ENCODE results near the gene TRABD2B. TPM values are rescaled to one million over a fixed set of nuclear protein-coding genes. Genes with fewer than 3 reads are reported as not detected.

The TRABD2B gene
- total and polyA plus RNA-seq, 2 donors from 2014 or later, result 19.8 to 62.0 TPM

GRCh38 chr1:47865881-47866535 is 131.2 kb downstream of the TRABD2B start:
- intact Hi-C loops (cut with DNase I), result no loop called here
- TF ChIP-seq CTCF (IDR thresholded peaks at IDR 0.05; ENCODE audit: borderline replicate concordance, extremely low read depth, insufficient read depth), result no peak
- Histone ChIP-seq H3K4me1 (ENCODE audit: control insufficient read depth in 2 of 3, insufficient read depth in 2 of 3, low read depth in 1 of 3, low read length in 3 of 3) (peaks cover 0 to 13% (median 13%) of the 10 kb centered on the region in 3 donors), H3K27me3 (ENCODE audit: control insufficient read depth, insufficient read depth, low read length) (no peaks in the 10 kb centered on the region), H3K27ac (ENCODE audit: low read depth in 2 of 2, low read length in 2 of 2) (peak overlapping the region in 1 of 2 donors; percentile 37), H3K36me3 (ENCODE audit: control insufficient read depth in 2 of 3, insufficient read depth in 3 of 3, low read length in 3 of 3) (no peaks in the 10 kb centered on the region), H3K9ac (ENCODE audit: low read length in 3 of 3) (no peak overlapping the region), H3K9me3 (ENCODE audit: control insufficient read depth in 2 of 3, insufficient read depth in 1 of 3, low read length in 3 of 3) (no peaks in the 10 kb centered on the region), H3K4me3 (ENCODE audit: low read length in 3 of 3) (no peak overlapping the region)
- FAIRE-seq (no peak), DNase-seq (peak in 1 of 5 donors; percentile 53)

- FAIRE-seq (no peak), DNase-seq (peak in 1 of 5 donors; percentile 18)
- Histone ChIP-seq H3K9ac (ENCODE audit: low read length in 3 of 3) (no peak overlapping the region), H3K9me3 (ENCODE audit: control insufficient read depth in 2 of 3, insufficient read depth in 1 of 3, low read length in 3 of 3) (no peaks in the 10 kb centered on the region), H3K27me3 (ENCODE audit: control insufficient read depth, insufficient read depth, low read length) (no peaks in the 10 kb centered on the region), H3K27ac (ENCODE audit: low read depth in 2 of 2, low read length in 2 of 2) (no peak overlapping the region), H3K4me1 (ENCODE audit: control insufficient read depth in 2 of 3, insufficient read depth in 2 of 3, low read depth in 1 of 3, low read length in 3 of 3) (peaks cover 0 to 5% (median 0%) of the 10 kb centered on the region in 3 donors), H3K36me3 (ENCODE audit: control insufficient read depth in 2 of 3, insufficient read depth in 3 of 3, low read length in 3 of 3) (no peaks in the 10 kb centered on the region), H3K4me3 (ENCODE audit: low read length in 3 of 3) (no peak overlapping the region)
- intact Hi-C loops (cut with DNase I), result no loop called here
- TF ChIP-seq CTCF (IDR thresholded peaks at IDR 0.05; ENCODE audit: borderline replicate concordance, extremely low read depth, insufficient read depth), result no peak
These were observed 138.0 kb downstream of the TRABD2B start for GRCh38 chr1:47859092-47859743.

- FAIRE-seq, result no peak
- H3K27me3 ChIP-seq (ENCODE audit: control insufficient read depth, insufficient read depth, low read length), result no peaks in the 10 kb centered on the region
- H3K27ac ChIP-seq (ENCODE audit: low read depth in 2 of 2, low read length in 2 of 2), result no peak overlapping the region
- intact Hi-C loops (cut with DNase I), result no loop called here
- no peaks in the 10 kb centered on the region for H3K9me3 ChIP-seq (ENCODE audit: control insufficient read depth in 2 of 3, insufficient read depth in 1 of 3, low read length in 3 of 3)
- H3K9ac ChIP-seq (ENCODE audit: low read length in 3 of 3), result no peak overlapping the region
- peaks cover 0 to 5% (median 0%) of the 10 kb centered on the region in 3 donors for H3K4me1 ChIP-seq (ENCODE audit: control insufficient read depth in 2 of 3, insufficient read depth in 2 of 3, low read depth in 1 of 3, low read length in 3 of 3)
- H3K4me3 ChIP-seq (ENCODE audit: low read length in 3 of 3), result no peak overlapping the region
- no peaks in the 10 kb centered on the region for H3K36me3 ChIP-seq (ENCODE audit: control insufficient read depth in 2 of 3, insufficient read depth in 3 of 3, low read length in 3 of 3)
- TF ChIP-seq CTCF (IDR thresholded peaks at IDR 0.05; ENCODE audit: borderline replicate concordance, extremely low read depth, insufficient read depth), result no peak
- DNase-seq, result peak in 1 of 5 donors; percentile 30
These were observed 140.2 kb downstream of the TRABD2B start for GRCh38 chr1:47856996-47857395.

All from kidney (tissue), 14 donors.